DND-41 (cell line): ENCODE results near the gene ATP23.

ENCODE experiments used
- ATAC-seq: fragments of 200-7000 bp; cut with Tn5 transposase; 3 replicates; pipeline ENCODE4 v1.9.1; 2021; ENCODE audit warnings: low read depth; ENCODE audit not compliant: insufficient read depth
- DNase-seq: peaks from one replicate; pipeline ENCODE4 v3.0.0-alpha.2; 2020
- H2AFZ ChIP-seq: 2 replicates; pipeline ENCODE4 v1.6.0; 2012; ENCODE audit warnings: low read depth, low read length
- H3K27ac ChIP-seq: 2 replicates; pipeline ENCODE4 v1.5.1; 2012; ENCODE audit warnings: low read length, inconsistent platforms
- H3K27me3 ChIP-seq: fragments of 200-600 bp; sonication (generic); 2 replicates; pipeline ENCODE4 v1.6.0; 2012; ENCODE audit warnings: low read length, mild to moderate bottlenecking, inconsistent platforms; ENCODE audit not compliant: insufficient read depth, poor library complexity
- H3K36me3 ChIP-seq: 2 replicates; pipeline ENCODE4 v1.5.1; 2012; ENCODE audit warnings: low read length, inconsistent platforms; ENCODE audit not compliant: insufficient read depth
- H3K4me1 ChIP-seq: 2 replicates; pipeline ENCODE4 v1.5.1; 2012; ENCODE audit warnings: mild to moderate bottlenecking, low read length; ENCODE audit not compliant: insufficient read depth
- H3K4me2 ChIP-seq: 2 replicates; pipeline ENCODE4 v1.6.0; 2012; ENCODE audit warnings: mild to moderate bottlenecking, moderate library complexity, low read length, inconsistent platforms; ENCODE audit not compliant: insufficient read depth
- H3K4me3 ChIP-seq, 2 experiments: fragments of 200-600 bp in 1 of 2; shearing (Covaris generic) in 1 of 2; 2 replicates each; pipeline ENCODE4 v1.5.1; 2012 to 2016; ENCODE audit warnings: inconsistent platforms in 2 of 2, low read length in 2 of 2, mild to moderate bottlenecking in 2 of 2, low read depth in 1 of 2, moderate library complexity in 1 of 2
- H3K79me2 ChIP-seq: 2 replicates; pipeline ENCODE4 v1.6.0; 2012; ENCODE audit warnings: low read length, inconsistent platforms; ENCODE audit not compliant: insufficient read depth
- H3K9ac ChIP-seq: 2 replicates; pipeline ENCODE4 v1.6.0; 2012; ENCODE audit warnings: low read depth, mild to moderate bottlenecking, inconsistent platforms, low read length, moderate library complexity
- H3K9me3 ChIP-seq: 2 replicates; pipeline ENCODE4 v1.5.1; 2012; ENCODE audit warnings: low read length, moderate library complexity, mild to moderate bottlenecking, inconsistent platforms; ENCODE audit not compliant: insufficient read depth, severe bottlenecking
- H4K20me1 ChIP-seq: 2 replicates; pipeline ENCODE4 v1.6.0; 2012; ENCODE audit warnings: low read length; ENCODE audit not compliant: insufficient read depth
- CTCF ChIP-seq: IDR thresholded peaks from 2 replicates; pipeline ENCODE4 v1.5.1; 2012; ENCODE audit warnings: borderline replicate concordance, low read length, moderate library complexity, mild to moderate bottlenecking; ENCODE audit not compliant: poor library complexity, severe bottlenecking; ENCODE audit errors: extremely low read depth
- EZH2 ChIP-seq: IDR thresholded peaks from 3 replicates; pipeline ENCODE4 v1.6.1; 2012; ENCODE audit warnings: borderline replicate concordance, low read depth, mild to moderate bottlenecking, moderate library complexity, low read length, inconsistent platforms; ENCODE audit not compliant: severe bottlenecking

ATP23 gene

GRCh38 chr12:57952766-57953165 lies 11.4 kb downstream of the ATP23 start:
- H3K4me3 ChIP-seq: no peak overlapping the region
- no peak for TF ChIP-seq CTCF
- H3K79me2 ChIP-seq: no peaks in the 10 kb centered on the region
- no peak for DNase-seq
- no peak overlapping the region for H2AFZ ChIP-seq
- H3K9me3 ChIP-seq: no peaks in the 10 kb centered on the region
- H3K36me3 ChIP-seq: peaks cover 45% of the 10 kb centered on the region
- no peaks in the 10 kb centered on the region for H4K20me1 ChIP-seq
- H3K4me2 ChIP-seq: no peak overlapping the region
- no peaks in the 10 kb centered on the region for H3K4me1 ChIP-seq
- H3K27me3 ChIP-seq: no peaks in the 10 kb centered on the region
- no peak overlapping the region for H3K9ac ChIP-seq
- no peak overlapping the region for H3K27ac ChIP-seq
- ATAC-seq: no peak

- no peak overlapping the region for H3K4me3 ChIP-seq
- no peaks in the 10 kb centered on the region for H3K9me3 ChIP-seq
- no peaks in the 10 kb centered on the region for H3K4me1 ChIP-seq
- peaks cover 46% of the 10 kb centered on the region for H3K36me3 ChIP-seq
- no peaks in the 10 kb centered on the region for H3K27me3 ChIP-seq
- DNase-seq (no peak), ATAC-seq (no peak)
- H4K20me1 ChIP-seq: no peaks in the 10 kb centered on the region
- no peak overlapping the region for H2AFZ ChIP-seq
- no peaks in the 10 kb centered on the region for H3K79me2 ChIP-seq
- no peak overlapping the region for H3K9ac ChIP-seq
- H3K27ac ChIP-seq: no peak overlapping the region
- TF ChIP-seq CTCF (no peak), EZH2 (no peak)
- no peak overlapping the region for H3K4me2 ChIP-seq
Observed at GRCh38 chr12:57954768-57955167, 13.4 kb downstream of the ATP23 start.

DNA sequence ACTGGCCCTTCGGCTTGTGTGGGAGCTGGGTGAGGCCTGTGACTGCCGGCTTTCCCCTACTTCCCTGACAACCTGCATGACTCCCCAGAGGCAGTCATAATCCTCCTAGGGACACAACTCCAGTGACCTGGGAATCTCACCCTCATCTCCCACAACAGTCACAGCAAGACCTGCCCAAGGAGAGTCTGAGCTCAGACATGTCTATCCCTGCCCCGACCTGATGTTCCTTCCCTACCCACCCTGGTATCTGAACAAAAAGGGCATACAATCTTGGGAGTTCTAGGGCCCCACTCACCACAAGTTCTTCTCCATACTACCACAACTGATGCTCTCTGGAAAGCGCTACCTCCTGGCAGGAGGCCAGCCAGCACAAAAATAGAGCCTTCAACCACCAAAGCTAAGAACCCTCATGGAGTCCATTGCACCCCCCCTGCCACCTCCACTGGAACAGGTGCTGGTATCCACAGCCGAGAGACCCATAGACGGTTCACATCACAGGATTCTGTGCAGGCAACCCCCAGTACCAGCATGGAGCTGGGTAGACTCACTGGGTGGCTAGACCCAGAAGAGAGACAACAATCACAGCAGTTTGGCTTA lies 16.8 kb downstream of the ATP23 start:
- Histone ChIP-seq H3K27ac (no peak overlapping the region), H3K9me3 (no peaks in the 10 kb centered on the region), H3K9ac (no peak overlapping the region), H3K27me3 (no peaks in the 10 kb centered on the region), H3K4me3 (no peak overlapping the region), H3K36me3 (peaks cover 32% of the 10 kb centered on the region), H3K79me2 (no peaks in the 10 kb centered on the region), H2AFZ (no peak overlapping the region), H4K20me1 (no peaks in the 10 kb centered on the region), H3K4me2 (no peak overlapping the region), H3K4me1 (no peaks in the 10 kb centered on the region)
- TF ChIP-seq CTCF: no peak
- no peak for TF ChIP-seq EZH2
- DNase-seq (no peak), ATAC-seq (no peak)

DNA sequence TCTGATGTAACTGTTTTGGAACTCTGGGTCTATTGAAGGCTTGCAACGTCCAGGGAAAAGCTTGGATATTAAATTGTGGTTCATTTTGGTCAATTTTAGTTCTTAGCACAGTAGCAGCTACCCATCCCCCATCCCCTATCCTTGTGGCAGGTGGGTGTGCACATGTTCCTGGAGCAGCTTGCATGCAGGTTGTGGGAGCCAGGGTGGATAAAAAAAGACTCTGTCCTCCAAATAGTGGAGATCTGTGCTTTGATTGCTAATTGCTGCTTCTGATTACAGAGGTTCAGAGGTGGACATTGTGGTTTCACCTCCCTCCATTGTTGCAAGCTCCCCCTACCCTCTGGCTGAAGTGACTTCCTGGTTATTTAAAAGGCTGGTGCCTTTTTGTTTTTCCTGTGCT lies 23.1 kb downstream of the ATP23 start:
- Histone ChIP-seq H3K79me2 (no peaks in the 10 kb centered on the region), H3K4me1 (peaks cover 19% of the 10 kb centered on the region), H3K27me3 (no peaks in the 10 kb centered on the region), H3K9me3 (no peaks in the 10 kb centered on the region), H3K27ac (no peak overlapping the region), H2AFZ (peak overlapping the region; percentile 11), H3K4me3 (no peak overlapping the region), H4K20me1 (no peaks in the 10 kb centered on the region), H3K36me3 (no peaks in the 10 kb centered on the region), H3K4me2 (no peak overlapping the region), H3K9ac (no peak overlapping the region)
- TF ChIP-seq EZH2: no peak
- no peak for TF ChIP-seq CTCF
- DNase-seq: no peak
- ATAC-seq: no peak
